GM23338 (cell line): ENCODE results near the gene CD109. TPM values are rescaled to one million over a fixed set of nuclear protein-coding genes. Genes with fewer than 3 reads are reported as not detected.

Source experiments
- CREB1 ChIP-seq: fragments of 250-450 bp; sonication (Bioruptor Pico); IDR thresholded peaks from 2 replicates; pipeline ENCODE4 v1.5.0; 2020; ENCODE audit warnings: low read depth, mild to moderate bottlenecking, moderate library complexity
- REST ChIP-seq: IDR thresholded peaks from one replicate; pipeline ENCODE4 v1.6.1; 2018; ENCODE audit warnings: antibody characterized with exemption; ENCODE audit not compliant: unreplicated experiment
- ZNF331 ChIP-seq: fragments of 250-450 bp; sonication (Bioruptor Pico); IDR thresholded peaks from 2 replicates; pipeline ENCODE4 v1.5.0; 2020; ENCODE audit warnings: low read depth, mild to moderate bottlenecking, moderate library complexity
- ZNF462 ChIP-seq: fragments of 250-450 bp; sonication (Bioruptor Pico); IDR thresholded peaks from 2 replicates; pipeline ENCODE4 v1.5.0; 2020; ENCODE audit warnings: mild to moderate bottlenecking, moderate library complexity
- polyA plus RNA-seq: library from polyadenylated mRNA; unstranded; fragments of >200 nt; fragmentation: Nextera tagmentation; extraction: Ambion mirVana; gene quantifications from 2 replicates; pipeline ENCODE4 v1.2.1, GENCODE V29; 2016
- total RNA-seq: library from RNA; depleted of rRNA; stranded (reverse); fragments of >200 nt; shearing (Covaris generic); gene quantifications from 2 replicates; pipeline ENCODE4 v1.2.3, GENCODE V29; 2014

Gene CD109
- total and polyA plus RNA-seq, 2 experiments from 2014 or later = 1.1 to 5.3 TPM

GRCh38 chr6:73671911-73672685, 23.9 kb upstream of the CD109 start (continued):
- no peak for TF ChIP-seq ZNF462 (CRISPR knock-in tag)
- no peak for TF ChIP-seq CREB1
- TF ChIP-seq REST = no peak
- no peak for TF ChIP-seq ZNF331 (CRISPR knock-in tag)
